Germinal center (tissue), 1 donor: ENCODE data around the gene APOBEC3B.
"Not testable (repeated sequence)": the region's sequence is repeated elsewhere in the genome, so short reads cannot be mapped to it uniquely, and the experiment has no call there.

Source experiments
- DNase-seq: peaks from one replicate; pipeline ENCODE4 v3.0.0; 2012; ENCODE audit warnings: mixed read lengths, low spot score

The APOBEC3B gene

GRCh38 chr22:39031434-39032295 is 49.5 kb downstream of the APOBEC3B start:
- not testable (repeated sequence) for DNase-seq

GRCh38 chr22:39037071-39037470 is 54.9 kb downstream of the APOBEC3B start:
- not testable (repeated sequence) for DNase-seq

GRCh38 chr22:39039306-39040126 is 57.4 kb downstream of the APOBEC3B start:
- no peak for DNase-seq

- not testable (repeated sequence) for DNase-seq
Measured at GRCh38 chr22:39040155-39040537, 58.0 kb downstream of the APOBEC3B start.

- DNase-seq = not testable (repeated sequence)
Measured at GRCh38 chr22:39040538-39041296, 58.6 kb downstream of the APOBEC3B start, which contains the start of gene APOBEC3F. Gene APOBEC3F, plus strand, starts transcription at chr22:39040864. Its CDS starts 97 bp downstream, at chr22:39040961.

GRCh38 chr22:39041908-39042307 is 59.8 kb downstream of the APOBEC3B start:
- DNase-seq = no peak
